H9 (cell line): ENCODE data around the gene RPIA. TPM values are rescaled to one million over a fixed set of nuclear protein-coding genes. Genes with fewer than 3 reads are reported as not detected.

Experiments used
- DNase-seq: peaks from one replicate; pipeline ENCODE4 v3.0.0-alpha.2; 2017
- H2AFZ ChIP-seq: one replicate; pipeline ENCODE4 v1.6.1; 2013; ENCODE audit warnings: mild to moderate bottlenecking, low read length, control low read depth, moderate library complexity
- H2AK5ac ChIP-seq: 2 replicates; pipeline ENCODE4 v1.6.1; 2013; ENCODE audit warnings: low read length, control low read depth, mixed read lengths; ENCODE audit not compliant: insufficient read length
- H2BK120ac ChIP-seq: one replicate; pipeline ENCODE4 v1.6.1; 2013; ENCODE audit warnings: low read depth, mild to moderate bottlenecking, low read length, control low read depth, inconsistent platforms; ENCODE audit not compliant: poor library complexity, severe bottlenecking
- H2BK12ac ChIP-seq: 2 replicates; pipeline ENCODE4 v1.6.1; 2013; ENCODE audit warnings: low read length, control low read depth, mixed read lengths, low read depth; ENCODE audit not compliant: insufficient read length
- H2BK15ac ChIP-seq: 2 replicates; pipeline ENCODE4 v1.6.1; 2013; ENCODE audit warnings: low read depth, low read length, control low read depth
- H2BK20ac ChIP-seq: one replicate; pipeline ENCODE4 v1.6.1; 2013; ENCODE audit warnings: low read depth, mild to moderate bottlenecking, low read length, control low read depth, inconsistent platforms; ENCODE audit not compliant: poor library complexity, severe bottlenecking
- H2BK5ac ChIP-seq: 2 replicates; pipeline ENCODE4 v1.6.1; 2013; ENCODE audit warnings: low read length, control low read depth, mixed read lengths; ENCODE audit not compliant: insufficient read length
- H3K14ac ChIP-seq: 2 replicates; pipeline ENCODE4 v1.6.1; 2013; ENCODE audit warnings: low read length, control low read depth; ENCODE audit not compliant: insufficient read depth
- H3K18ac ChIP-seq: 2 replicates; pipeline ENCODE4 v1.6.1; 2013; ENCODE audit warnings: low read depth, mild to moderate bottlenecking, mixed read lengths, low read length, control low read depth; ENCODE audit not compliant: insufficient read length
- H3K23ac ChIP-seq: 2 replicates; pipeline ENCODE4 v1.6.1; 2013; ENCODE audit warnings: low read length, control low read depth, mixed read lengths, low read depth; ENCODE audit not compliant: insufficient read length
- H3K23me2 ChIP-seq: 2 replicates; pipeline ENCODE4 v1.6.1; 2013; ENCODE audit warnings: low read depth, mild to moderate bottlenecking, mixed read lengths, low read length, control low read depth; ENCODE audit not compliant: insufficient read length, poor library complexity, severe bottlenecking
- H3K27ac ChIP-seq: 2 replicates; pipeline ENCODE4 v1.5.1; 2013; ENCODE audit warnings: low read length, control low read depth, mixed read lengths, low read depth; ENCODE audit not compliant: insufficient read length
- H3K27me3 ChIP-seq: 2 replicates; pipeline ENCODE4 v1.6.1; 2013; ENCODE audit warnings: low read length, control low read depth, inconsistent platforms; ENCODE audit not compliant: insufficient read depth
- H3K4ac ChIP-seq: 2 replicates; pipeline ENCODE4 v1.6.1; 2013; ENCODE audit warnings: low read depth, mild to moderate bottlenecking, control low read depth, inconsistent platforms, low read length, moderate library complexity
- H3K4me1 ChIP-seq: 2 replicates; pipeline ENCODE4 v1.6.1; 2013; ENCODE audit warnings: low read length, control low read depth, inconsistent platforms; ENCODE audit not compliant: insufficient read depth
- H3K4me2 ChIP-seq: 2 replicates; pipeline ENCODE4 v1.6.1; 2013; ENCODE audit warnings: low read length, control low read depth, mixed read lengths; ENCODE audit not compliant: insufficient read length, insufficient read depth
- H3K56ac ChIP-seq: 2 replicates; pipeline ENCODE4 v1.6.1; 2013; ENCODE audit warnings: low read depth, mild to moderate bottlenecking, mixed read lengths, low read length, control low read depth; ENCODE audit not compliant: insufficient read length
- H3K79me1 ChIP-seq: 2 replicates; pipeline ENCODE4 v1.6.1; 2013; ENCODE audit warnings: low read depth, mild to moderate bottlenecking, moderate library complexity, low read length, control low read depth, inconsistent platforms; ENCODE audit not compliant: insufficient read depth, poor library complexity, severe bottlenecking
- H3K79me2 ChIP-seq: 2 replicates; pipeline ENCODE4 v1.6.1; 2013; ENCODE audit warnings: low read length, control low read depth, inconsistent platforms; ENCODE audit not compliant: insufficient read depth
- H3K9ac ChIP-seq: 2 replicates; pipeline ENCODE4 v1.6.1; 2013; ENCODE audit warnings: low read length, control low read depth, mixed read lengths; ENCODE audit not compliant: insufficient read length; ENCODE audit errors: extremely low read depth
- H3K9me3 ChIP-seq: one replicate; pipeline ENCODE4 v1.6.1; 2013; ENCODE audit warnings: low read depth, low read length, inconsistent platforms; ENCODE audit not compliant: control insufficient read depth
- H3T11ph ChIP-seq: one replicate; pipeline ENCODE4 v1.6.1; 2013; ENCODE audit warnings: mild to moderate bottlenecking, low read length, control low read depth, inconsistent platforms
- H4K20me1 ChIP-seq: one replicate; pipeline ENCODE4 v1.6.1; 2013; ENCODE audit not compliant: control insufficient read depth, insufficient read length, insufficient read depth
- H4K5ac ChIP-seq: 2 replicates; pipeline ENCODE4 v1.6.1; 2013; ENCODE audit warnings: low read depth, mild to moderate bottlenecking, mixed read lengths, low read length, control low read depth; ENCODE audit not compliant: insufficient read length
- H4K8ac ChIP-seq: replicated peaks from 2 replicates; pipeline ENCODE4 v1.6.1; 2013; ENCODE audit warnings: low read length, control low read depth, mixed read lengths, low read depth; ENCODE audit not compliant: insufficient read length
- H4K91ac ChIP-seq: 2 replicates; pipeline ENCODE4 v1.6.1; 2013; ENCODE audit warnings: low read depth, mild to moderate bottlenecking, moderate library complexity, mixed read lengths, low read length, control low read depth; ENCODE audit not compliant: insufficient read length
- H3K27ac Mint-ChIP-seq, 3 experiments: 2 replicates in 2 of 3; 3 replicates in 1 of 3; pipeline ENCODE4 v1.8.0; 2020 to 2021; ENCODE audit warnings: mixed read lengths in 3 of 3, mild to moderate bottlenecking in 1 of 3, moderate library complexity in 1 of 3
- H3K27me3 Mint-ChIP-seq: 2 replicates; pipeline ENCODE4 v1.8.0; 2021; ENCODE audit warnings: low read depth, mild to moderate bottlenecking, moderate library complexity, mixed read lengths
- H3K36me3 Mint-ChIP-seq, 3 experiments: 2 replicates in 2 of 3; 3 replicates in 1 of 3; pipeline ENCODE4 v1.8.0; 2020 to 2021; ENCODE audit warnings: low read depth in 3 of 3, mixed read lengths in 3 of 3; ENCODE audit not compliant: insufficient read depth in 1 of 3
- H3K4me1 Mint-ChIP-seq, 2 experiments: 2 replicates each; pipeline ENCODE4 v1.8.0; 2020; ENCODE audit warnings: mixed read lengths in 2 of 2
- H3K4me3 Mint-ChIP-seq, 2 experiments: 2 replicates in 1 of 2; 3 replicates in 1 of 2; pipeline ENCODE4 v1.8.0; 2020 to 2021; ENCODE audit warnings: mild to moderate bottlenecking in 2 of 2, mixed read lengths in 2 of 2, moderate library complexity in 1 of 2
- H3K9me3 Mint-ChIP-seq, 2 experiments: 2 replicates in 1 of 2; 3 replicates in 1 of 2; pipeline ENCODE4 v1.8.0; 2020; ENCODE audit warnings: mild to moderate bottlenecking in 2 of 2, mixed read lengths in 2 of 2, moderate library complexity in 1 of 2
- WGBS: extraction: QIAGEN DNeasy Blood & Tissue Kit; methylation state at CpG from one replicate; pipeline ENCODE4 v1.1.7; 2013; ENCODE audit warnings: missing lambda C conversion rate, low lambda C conversion rate, mixed read lengths; ENCODE audit not compliant: insufficient read length; ENCODE audit errors: extremely low coverage; 5-methylcytosine and 5-hydroxymethylcytosine counted together
- total RNA-seq: library from RNA; stranded (reverse); gene quantifications from 2 replicates; pipeline ENCODE4 v1.2.1, GENCODE V29; 2021
- TF ChIP-seq, protein P1 (sequence below): fragments of 200-600 bp; sonication (generic); conservative IDR thresholded peaks from 3 replicates; pipeline ENCODE4 v1.8.0; 2021; ENCODE audit warnings: antibody characterized with exemption, mild to moderate bottlenecking

RPIA gene
- total RNA-seq, 1 experiment from 2014 or later = 18.6 TPM

DNA sequence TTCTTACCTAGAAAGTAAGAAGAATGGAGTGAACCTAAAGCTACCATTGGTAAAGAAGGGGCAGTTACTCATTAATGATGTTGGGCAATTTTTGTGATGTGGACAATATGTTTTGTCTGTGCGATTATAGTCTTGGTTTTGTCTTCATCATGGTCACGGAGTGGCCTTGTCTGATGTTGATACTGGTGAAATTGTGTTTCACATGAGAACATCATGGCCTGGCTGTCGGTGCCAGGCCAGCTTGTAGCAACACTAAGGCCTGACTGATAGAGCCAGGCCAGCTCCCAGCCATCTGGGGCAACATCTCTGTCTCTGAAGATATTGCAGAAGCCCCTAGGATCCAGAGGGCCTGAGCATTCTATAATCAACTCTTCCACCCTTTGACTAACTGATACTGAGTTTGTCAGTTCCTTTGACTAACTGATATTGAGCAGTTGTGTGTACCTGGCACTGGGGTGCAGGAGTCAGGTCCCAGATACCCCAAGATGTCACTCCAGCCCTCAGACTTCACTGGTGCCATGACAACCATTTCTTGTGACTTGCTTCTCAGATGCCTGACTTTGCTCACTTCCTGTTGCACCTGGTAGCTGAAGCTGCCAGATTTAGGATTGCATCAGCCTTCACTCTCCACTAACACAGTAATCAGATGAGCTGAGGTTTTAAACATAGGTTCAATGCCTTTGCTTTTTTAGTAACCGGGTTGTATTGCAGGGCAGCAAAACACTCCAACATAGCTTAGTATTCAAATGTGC lies 62.5 kb downstream of the RPIA start:
- no peak for DNase-seq
- H3T11ph ChIP-seq = no peak overlapping the region
- no peak overlapping the region for H3K56ac ChIP-seq
- H3K23me2 ChIP-seq = no peaks in the 10 kb centered on the region
- no peak overlapping the region for H3K23ac ChIP-seq
- Mint-ChIP-seq H3K4me1 (peaks cover 6 to 10% of the 10 kb centered on the region in 2 experiments), H3K36me3 (peaks cover 24 to 46% (median 35%) of the 10 kb centered on the region in 3 experiments; a peak in 6 of 7 replicates), H3K27ac (no peak overlapping the region; a peak in 1 of 7 replicates), H3K9me3 (peaks cover 29 to 32% of the 10 kb centered on the region in 2 experiments), H3K4me3 (no peak overlapping the region), H3K27me3 (peaks cover 3% of the 10 kb centered on the region; the same call in 1 of the 2 replicates)
- WGBS = no CpG with 5 or more reads among the region's 4 CpGs
- no peak overlapping the region for H3K27ac ChIP-seq
- no peak overlapping the region for H4K91ac ChIP-seq
- no peak overlapping the region for H3K18ac ChIP-seq
- H2AK5ac ChIP-seq = no peak overlapping the region
- peaks cover 12% of the 10 kb centered on the region for H3K9me3 ChIP-seq
- H3K79me1 ChIP-seq = no peaks in the 10 kb centered on the region
- no peak overlapping the region for H4K8ac ChIP-seq
- no peaks in the 10 kb centered on the region for H4K20me1 ChIP-seq
- no peak overlapping the region for H3K9ac ChIP-seq
- TF ChIP-seq, protein P1, sequence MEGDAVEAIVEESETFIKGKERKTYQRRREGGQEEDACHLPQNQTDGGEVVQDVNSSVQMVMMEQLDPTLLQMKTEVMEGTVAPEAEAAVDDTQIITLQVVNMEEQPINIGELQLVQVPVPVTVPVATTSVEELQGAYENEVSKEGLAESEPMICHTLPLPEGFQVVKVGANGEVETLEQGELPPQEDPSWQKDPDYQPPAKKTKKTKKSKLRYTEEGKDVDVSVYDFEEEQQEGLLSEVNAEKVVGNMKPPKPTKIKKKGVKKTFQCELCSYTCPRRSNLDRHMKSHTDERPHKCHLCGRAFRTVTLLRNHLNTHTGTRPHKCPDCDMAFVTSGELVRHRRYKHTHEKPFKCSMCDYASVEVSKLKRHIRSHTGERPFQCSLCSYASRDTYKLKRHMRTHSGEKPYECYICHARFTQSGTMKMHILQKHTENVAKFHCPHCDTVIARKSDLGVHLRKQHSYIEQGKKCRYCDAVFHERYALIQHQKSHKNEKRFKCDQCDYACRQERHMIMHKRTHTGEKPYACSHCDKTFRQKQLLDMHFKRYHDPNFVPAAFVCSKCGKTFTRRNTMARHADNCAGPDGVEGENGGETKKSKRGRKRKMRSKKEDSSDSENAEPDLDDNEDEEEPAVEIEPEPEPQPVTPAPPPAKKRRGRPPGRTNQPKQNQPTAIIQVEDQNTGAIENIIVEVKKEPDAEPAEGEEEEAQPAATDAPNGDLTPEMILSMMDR = no peak
- H2AFZ ChIP-seq = no peak overlapping the region
- no peak overlapping the region for H2BK120ac ChIP-seq
- H3K4me2 ChIP-seq = no peak overlapping the region
- H2BK5ac ChIP-seq = no peak overlapping the region
- no peaks in the 10 kb centered on the region for H3K27me3 ChIP-seq
- H2BK20ac ChIP-seq = no peak overlapping the region
- H3K4me1 ChIP-seq = 0 out of 2 replicates have a peak, but pooled peaks cover 5% of the 10 kb centered on the region
- no peak overlapping the region for H4K5ac ChIP-seq
- no peak overlapping the region for H2BK15ac ChIP-seq
- H3K79me2 ChIP-seq = no peaks in the 10 kb centered on the region
- H2BK12ac ChIP-seq = no peak overlapping the region
- H3K4ac ChIP-seq = no peak overlapping the region
- H3K14ac ChIP-seq = no peak overlapping the region
